Naive thymus-derived CD4-positive, alpha-beta T cell (primary cell): ENCODE measurements around the gene PTGIR. TPM values are rescaled to one million over a fixed set of nuclear protein-coding genes. Genes with fewer than 3 reads are reported as not detected.
A peak's percentile ranks its signal among the peaks of the same experiment; 100 is the strongest.

Source experiments
- ATAC-seq: fragments of 150-1000 bp; cut with Tn5 transposase; 2 replicates; pipeline ENCODE4 v1.10.0; 2021; ENCODE audit warnings: mild to moderate bottlenecking, moderate library complexity
- CTCF ChIA-PET: fragments of 350-600 bp; sonication (Branson Sonifier 250); formaldehyde crosslinking; loops from one replicate; lab custom pipeline; 2021; ENCODE audit warnings: antibody characterized with exemption; lab: Charles Lee
- POLR2A ChIA-PET: fragments of 350-600 bp; sonication (Branson Sonifier 250); formaldehyde crosslinking; loops from one replicate; lab custom pipeline; 2021; ENCODE audit warnings: antibody characterized with exemption, inconsistent platforms; lab: Charles Lee
- DNase-seq, 9 donors: peaks; one replicate each; pipeline versions ENCODE4 v3.0.0 to v3.0.0-alpha.2; 2020 to 2022; ENCODE audit warnings: mixed read lengths in 1 of 9
- H3K27ac ChIP-seq: one replicate; pipeline ENCODE4 v1.7.0; 2013; ENCODE audit warnings: mild to moderate bottlenecking, low read depth, low read length, moderate library complexity
- H3K27me3 ChIP-seq, 2 donors: one replicate each; pipeline ENCODE4 v1.7.0; 2013; ENCODE audit warnings: low read length in 2 of 2, mild to moderate bottlenecking in 2 of 2, moderate library complexity in 2 of 2; ENCODE audit not compliant: control insufficient read depth in 2 of 2, insufficient read depth in 2 of 2
- H3K36me3 ChIP-seq, 3 experiments: 1 replicate in 2 of 3; 2 replicates in 1 of 3; pipeline ENCODE4 v1.7.0; 2013; ENCODE audit warnings: low read length in 3 of 3, mild to moderate bottlenecking in 3 of 3, moderate library complexity in 1 of 3; ENCODE audit not compliant: insufficient read depth in 3 of 3, control insufficient read depth in 2 of 3
- H3K4me1 ChIP-seq, 2 donors: one replicate each; pipeline ENCODE4 v1.7.0; 2013; ENCODE audit warnings: low read length in 2 of 2, mild to moderate bottlenecking in 2 of 2, moderate library complexity in 1 of 2; ENCODE audit not compliant: control insufficient read depth in 2 of 2, insufficient read depth in 2 of 2
- H3K4me3 ChIP-seq: 2 replicates; pipeline ENCODE4 v1.7.0; 2013; ENCODE audit warnings: mild to moderate bottlenecking, low read length
- H3K9me3 ChIP-seq, 3 experiments: 1 replicate in 2 of 3; 2 replicates in 1 of 3; pipeline ENCODE4 v1.7.0; 2013; ENCODE audit warnings: low read length in 3 of 3; ENCODE audit not compliant: control insufficient read depth in 2 of 3
- H3K27ac Mint-ChIP-seq, 9 donors: one replicate each; pipeline ENCODE4 v1.8.0; 2020 to 2022; ENCODE audit warnings: mixed read lengths in 9 of 9, mild to moderate bottlenecking in 8 of 9, moderate library complexity in 5 of 9, inconsistent platforms in 2 of 9
- H3K27me3 Mint-ChIP-seq, 5 donors: one replicate each; pipeline ENCODE4 v1.8.0; 2021 to 2022; ENCODE audit warnings: mixed read lengths in 5 of 5, mild to moderate bottlenecking in 1 of 5
- H3K36me3 Mint-ChIP-seq, 5 donors: one replicate each; pipeline ENCODE4 v1.8.0; 2020 to 2022; ENCODE audit warnings: mixed read lengths in 5 of 5, mild to moderate bottlenecking in 3 of 5, inconsistent platforms in 1 of 5
- H3K4me1 Mint-ChIP-seq, 7 donors: one replicate each; pipeline ENCODE4 v1.8.0; 2020 to 2022; ENCODE audit warnings: mixed read lengths in 7 of 7, mild to moderate bottlenecking in 3 of 7, inconsistent platforms in 1 of 7
- H3K4me3 Mint-ChIP-seq, 10 donors: one replicate each; pipeline ENCODE4 v1.8.0; 2020 to 2022; ENCODE audit warnings: mild to moderate bottlenecking in 10 of 10, mixed read lengths in 10 of 10, moderate library complexity in 6 of 10, inconsistent platforms in 2 of 10
- H3K9me3 Mint-ChIP-seq, 11 donors: one replicate each; pipeline ENCODE4 v1.8.0; 2020 to 2022; ENCODE audit warnings: mixed read lengths in 11 of 11, mild to moderate bottlenecking in 4 of 11, inconsistent platforms in 1 of 11, moderate library complexity in 1 of 11
- intact Hi-C, 2 donors: fragments of 100-400 bp; cut with micrococcal nuclease; formaldehyde crosslinking; loops; one replicate each; pipeline ENCODE4 v1.15.1; 2023
- polyA plus RNA-seq, 2 donors: library from polyadenylated mRNA; unstranded; fragments of 300-500 nt; fragmentation: Illumina TruSeq; gene quantifications; one replicate each; pipeline ENCODE4 v1.2.3, GENCODE V29; 2021
- total RNA-seq, 6 experiments: library from RNA in 5 of 6; stranded (reverse) in 5 of 6; gene quantifications; 1 replicate in 5 of 6; 2 replicates in 1 of 6; pipeline ENCODE4 v1.2.3 and lab custom pipeline; 2021 to 2026

The PTGIR gene
- total and polyA plus RNA-seq, 7 experiments from 2014 or later: 4.2 to 99.1 (median 5.1) TPM

- Histone ChIP-seq H3K4me1 (peaks cover 33 to 54% of the 10 kb centered on the region in 2 donors), H3K36me3 (peaks cover 0 to 55% (median 20%) of the 10 kb centered on the region in 3 experiments), H3K9me3 (no peaks in the 10 kb centered on the region), H3K27ac (no peak overlapping the region), H3K4me3 (no peak overlapping the region), H3K27me3 (no peaks in the 10 kb centered on the region)
- Mint-ChIP-seq H3K27me3 (no peaks in the 10 kb centered on the region), H3K27ac (peak overlapping the region in 2 of 9 donors; percentile 29 to 36), H3K36me3 (peaks cover 11 to 49% (median 24%) of the 10 kb centered on the region in 5 donors), H3K9me3 (no peaks in the 10 kb centered on the region), H3K4me3 (peak overlapping the region in 1 of 10 donors; percentile 6), H3K4me1 (peaks cover 57 to 90% (median 75%) of the 10 kb centered on the region in 7 donors)
- ATAC-seq (no peak), DNase-seq (no peak)
- ChIA-PET POLR2A (interaction anchor here (1.6 kb wide), 1 partner anchor 54 kb away, joined by 3 read pairs; the partner anchor contains the start of gene DACT3), CTCF (interaction anchor here (0.9 kb wide), 1 partner anchor 13 kb away, joined by 3 read pairs; no protein-coding TSS in a partner anchor)
- intact Hi-C loops: loop anchor here in 1 of 2 donors (10.0 kb wide), 1 partner anchor 247 kb away; the partner anchor contains the start of gene AP2S1
Measured at GRCh38 chr19:46607448-46607841, 17.4 kb downstream of the PTGIR start.

- Histone ChIP-seq H3K27ac (no peak overlapping the region), H3K4me1 (peaks cover 30 to 48% of the 10 kb centered on the region in 2 donors), H3K9me3 (no peaks in the 10 kb centered on the region), H3K27me3 (no peaks in the 10 kb centered on the region), H3K36me3 (peaks cover 0 to 55% (median 20%) of the 10 kb centered on the region in 3 experiments), H3K4me3 (no peak overlapping the region)
- peaks cover 57 to 90% (median 75%) of the 10 kb centered on the region in 7 donors for H3K4me1 Mint-ChIP-seq
- ChIA-PET CTCF (interaction anchor here (1.0 to 1.1 kb wide), 3 partner anchors 9 to 64 kb away, joined by 3 read pairs; no protein-coding TSS in a partner anchor), POLR2A (interaction anchor here (0.5 to 1.6 kb wide), 2 partner anchors 54 to 1131 kb away, joined by 3 to 4 read pairs; partner anchors contain the start of gene DACT3)
- no peak for DNase-seq
- intact Hi-C loops: loop anchor here in 1 of 2 donors (10.0 kb wide), 1 partner anchor 248 kb away; the partner anchor contains the start of gene AP2S1
- H3K27ac Mint-ChIP-seq: peak overlapping the region in 7 of 9 donors; percentile 65 to 82 (median 71)
- H3K27me3 Mint-ChIP-seq: no peaks in the 10 kb centered on the region
- peaks cover 11 to 55% (median 24%) of the 10 kb centered on the region in 5 donors for H3K36me3 Mint-ChIP-seq
- no peaks in the 10 kb centered on the region for H3K9me3 Mint-ChIP-seq
- peak overlapping the region in 2 of 10 donors; percentile 26 to 42 for H3K4me3 Mint-ChIP-seq
- ATAC-seq: no peak
Measured at GRCh38 chr19:46606681-46607447, 18.0 kb downstream of the PTGIR start.

- Mint-ChIP-seq H3K27me3 (no peaks in the 10 kb centered on the region), H3K4me3 (peak overlapping the region in 4 of 10 donors; percentile 23 to 64 (median 30)), H3K9me3 (no peaks in the 10 kb centered on the region), H3K27ac (peak overlapping the region in 7 of 9 donors; percentile 55 to 82 (median 71)), H3K4me1 (peaks cover 49 to 81% (median 67%) of the 10 kb centered on the region in 7 donors), H3K36me3 (peaks cover 11 to 49% (median 24%) of the 10 kb centered on the region in 5 donors)
- intact Hi-C loops: loop anchor here in 1 of 2 donors (10.0 kb wide), 1 partner anchor 249 kb away; the partner anchor contains the start of gene AP2S1
- ATAC-seq (no peak), DNase-seq (no peak)
- POLR2A ChIA-PET: interaction anchor here (1.6 to 1.7 kb wide), 2 partner anchors 9 to 55 kb away, joined by 3 read pairs; partner anchors contain the start of gene DACT3
- Histone ChIP-seq H3K27me3 (no peaks in the 10 kb centered on the region), H3K4me1 (peaks cover 21 to 40% of the 10 kb centered on the region in 2 donors), H3K9me3 (no peaks in the 10 kb centered on the region), H3K36me3 (peaks cover 0 to 61% (median 20%) of the 10 kb centered on the region in 3 experiments), H3K27ac (no peak overlapping the region), H3K4me3 (no peak overlapping the region)
- CTCF ChIA-PET: interaction anchor here (1.0 to 1.1 kb wide), 3 partner anchors 8 to 63 kb away, joined by 3 read pairs; no protein-coding TSS in a partner anchor
Measured at GRCh38 chr19:46606019-46606418, 18.9 kb downstream of the PTGIR start.

GRCh38 chr19:46605356-46605821, 19.5 kb downstream of the PTGIR start:
- intact Hi-C loops: loop anchor here in 1 of 2 donors (10.0 kb wide), 1 partner anchor 249 kb away; the partner anchor contains the start of gene AP2S1
- peaks cover 0 to 3% (median 0%) of the 10 kb centered on the region in 5 donors for H3K27me3 Mint-ChIP-seq
- peaks cover 11 to 46% (median 24%) of the 10 kb centered on the region in 5 donors for H3K36me3 Mint-ChIP-seq

DNA sequence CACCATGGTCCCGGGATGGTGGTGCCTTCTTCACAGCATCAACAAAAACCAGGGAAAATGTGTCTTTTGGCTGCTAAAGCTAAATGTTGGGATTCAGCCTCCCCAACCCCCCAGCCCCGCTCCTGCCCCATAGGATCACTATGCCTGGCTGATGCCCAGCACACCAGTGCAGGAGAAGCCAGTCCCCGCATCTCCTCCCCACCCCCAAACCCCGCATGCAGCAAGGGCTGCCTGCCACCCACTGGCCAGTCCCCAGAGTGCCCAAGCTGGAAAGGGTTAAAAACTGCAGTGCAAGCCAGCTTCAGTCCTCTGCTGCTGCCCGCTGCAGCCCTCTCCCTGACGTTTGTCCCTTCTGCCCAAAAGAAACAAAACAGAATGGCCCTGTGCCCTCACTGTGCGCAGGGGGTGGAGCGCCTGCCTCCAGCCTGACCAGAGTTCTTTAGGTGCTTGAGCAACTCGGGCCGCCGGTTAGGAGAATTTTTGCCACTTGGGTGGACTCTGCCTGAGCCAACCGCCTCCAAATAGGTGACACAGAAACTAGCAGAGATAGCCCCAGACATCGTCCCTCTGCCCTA, 20.0 kb downstream of the PTGIR start:
- intact Hi-C loops: loop anchor here (5.0 to 10.0 kb wide), 5 partner anchors 142 to 1007 kb away; partner anchors contain the start of genes AP2S1 (in 1 of the 2), FKRP (in 1 of the 2), MYPOP (in 1 of the 2) and STRN4 (in 1 of the 2)

More at GRCh38 chr19:46605356-46605821, 19.5 kb downstream of the PTGIR start:
- Histone ChIP-seq H3K36me3 (peaks cover 0 to 61% (median 20%) of the 10 kb centered on the region in 3 experiments), H3K27ac (peak overlapping the region; percentile 40), H3K4me1 (peaks cover 15 to 34% of the 10 kb centered on the region in 2 donors), H3K4me3 (no peak overlapping the region), H3K27me3 (no peaks in the 10 kb centered on the region), H3K9me3 (no peaks in the 10 kb centered on the region)
- no peak for DNase-seq
- Mint-ChIP-seq H3K27ac (peak overlapping the region in 6 of 9 donors; percentile 41 to 76 (median 67)), H3K9me3 (peaks cover 0 to 4% (median 0%) of the 10 kb centered on the region in 11 donors), H3K4me1 (peaks cover 43 to 75% (median 61%) of the 10 kb centered on the region in 7 donors), H3K4me3 (peak overlapping the region in 5 of 10 donors; percentile 23 to 64 (median 33))
- POLR2A ChIA-PET: interaction anchor here (1.2 to 1.7 kb wide), 2 partner anchors 9 to 508 kb away, joined by 3 read pairs; partner anchors contain the start of gene ZC3H4
- CTCF ChIA-PET: interaction anchor here (1.1 kb wide), 1 partner anchor 63 kb away, joined by 3 read pairs; no protein-coding TSS in a partner anchor
- no peak for ATAC-seq

More for the DNA sequence above, 20.0 kb downstream of the PTGIR start:
- ATAC-seq (no peak), DNase-seq (no peak)
- peaks cover 15 to 34% of the 10 kb centered on the region in 2 donors for H3K4me1 ChIP-seq
- Mint-ChIP-seq H3K27me3 (peaks cover 0 to 3% (median 0%) of the 10 kb centered on the region in 5 donors), H3K4me1 (peaks cover 41 to 75% (median 59%) of the 10 kb centered on the region in 7 donors), H3K27ac (peak overlapping the region in 5 of 9 donors; percentile 9 to 74 (median 41)), H3K4me3 (peak overlapping the region in 2 of 10 donors; percentile 33 to 53), H3K36me3 (peaks cover 11 to 47% (median 24%) of the 10 kb centered on the region in 5 donors), H3K9me3 (peaks cover 0 to 4% (median 0%) of the 10 kb centered on the region in 11 donors)
- ChIA-PET POLR2A (interaction anchor here (0.7 to 1.7 kb wide), 3 partner anchors 10 to 1006 kb away, joined by 3 to 4 read pairs (median 3); partner anchors contain the start of gene ZC3H4), CTCF (no interaction called here)
- peak overlapping the region; percentile 40 for H3K27ac ChIP-seq
- peaks cover 0 to 58% (median 20%) of the 10 kb centered on the region in 3 experiments for H3K36me3 ChIP-seq
- H3K4me3 ChIP-seq: no peak overlapping the region
- H3K9me3 ChIP-seq: no peaks in the 10 kb centered on the region
- H3K27me3 ChIP-seq: no peaks in the 10 kb centered on the region
